ENCODE data around the gene APC2. TPM values are rescaled to one million over a fixed set of nuclear protein-coding genes. Genes with fewer than 3 reads are reported as not detected.

The APC2 gene
- total and polyA plus RNA-seq, 7 experiments from 2014 or later, result 0.01 to 0.24 (median 0.07) TPM

DNA sequence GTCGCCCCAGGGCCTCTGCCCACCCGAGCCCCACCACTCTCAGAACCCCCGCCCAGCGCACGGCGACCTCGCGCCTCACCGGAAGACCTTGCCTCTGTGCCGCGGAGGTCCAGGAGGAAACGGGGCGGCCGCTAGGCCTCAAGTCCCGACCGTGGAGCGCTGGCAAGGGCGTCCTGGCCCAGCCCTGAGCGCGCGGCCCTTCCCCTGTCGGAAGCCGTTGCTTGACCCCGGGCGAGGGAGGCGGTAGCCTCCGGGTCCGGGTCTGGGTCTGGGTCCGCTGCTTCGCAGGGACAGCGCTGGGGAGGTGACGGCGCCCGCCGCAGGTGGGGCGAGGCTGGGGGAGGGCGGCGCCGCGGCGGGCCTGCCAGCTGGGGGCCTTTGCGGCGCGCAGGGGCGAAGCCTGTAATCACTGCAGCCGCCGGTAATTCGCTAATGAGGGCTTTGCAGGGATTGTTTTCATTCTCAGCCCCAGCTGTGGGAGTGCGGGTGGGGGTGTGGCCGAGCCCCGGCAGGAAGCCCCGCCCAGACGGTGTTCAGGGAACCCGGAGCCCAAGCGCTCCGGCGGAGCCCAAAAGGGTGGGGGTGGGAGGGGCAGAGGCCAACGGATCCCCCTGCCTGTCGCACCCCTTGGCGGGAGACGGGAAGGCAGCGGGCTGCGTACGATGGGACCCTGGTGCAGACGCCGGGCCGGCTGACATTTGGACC, 20.5 kb downstream of the APC2 start:
- Mint-ChIP-seq H3K27ac (peak overlapping the region in 2 of 9 donors; percentile 43 to 68), H3K4me3 (peak overlapping the region; percentile 42 to 87 (median 74)), H3K4me1 (peaks cover 0 to 14% (median 12%) of the 10 kb centered on the region in 7 donors), H3K27me3 (peaks cover 0 to 16% (median 0%) of the 10 kb centered on the region in 5 donors), H3K36me3 (no peaks in the 10 kb centered on the region), H3K9me3 (no peaks in the 10 kb centered on the region)
- ChIA-PET POLR2A (interaction anchor here (1.7 kb wide), 1 partner anchor 9 kb away, joined by 5 read pairs; the partner anchor contains the start of gene C19orf25), CTCF (no interaction called here)
- ATAC-seq (peak; percentile 77), DNase-seq (peak in 8 of 9 donors; percentile 43 to 73 (median 64))
- peak overlapping the region; percentile 59 for H3K4me3 ChIP-seq (ENCODE audit: low read length)
- H3K36me3 ChIP-seq (ENCODE audit: control insufficient read depth in 2 of 3, insufficient read depth in 3 of 3, low read length in 3 of 3), result peaks cover 0 to 14% (median 0%) of the 10 kb centered on the region in 3 experiments
- no peaks in the 10 kb centered on the region for H3K9me3 ChIP-seq (ENCODE audit: control insufficient read depth in 2 of 3, low read length in 3 of 3)
- H3K27ac ChIP-seq (ENCODE audit: low read depth, low read length), result no peak overlapping the region
- peaks cover 0 to 6% of the 10 kb centered on the region in 2 donors for H3K27me3 ChIP-seq (ENCODE audit: control insufficient read depth in 2 of 2, insufficient read depth in 2 of 2, low read length in 2 of 2)
- intact Hi-C loops (cut with micrococcal nuclease), result loop anchor here in 1 of 2 donors (1.0 to 2.0 kb wide), 3 partner anchors 9 to 42 kb away; partner anchors contain the start of genes ADAMTSL5 and C19orf25
- H3K4me1 ChIP-seq (ENCODE audit: control insufficient read depth in 2 of 2, insufficient read depth in 2 of 2, low read length in 2 of 2), result peaks cover 19 to 30% of the 10 kb centered on the region in 2 donors

DNA sequence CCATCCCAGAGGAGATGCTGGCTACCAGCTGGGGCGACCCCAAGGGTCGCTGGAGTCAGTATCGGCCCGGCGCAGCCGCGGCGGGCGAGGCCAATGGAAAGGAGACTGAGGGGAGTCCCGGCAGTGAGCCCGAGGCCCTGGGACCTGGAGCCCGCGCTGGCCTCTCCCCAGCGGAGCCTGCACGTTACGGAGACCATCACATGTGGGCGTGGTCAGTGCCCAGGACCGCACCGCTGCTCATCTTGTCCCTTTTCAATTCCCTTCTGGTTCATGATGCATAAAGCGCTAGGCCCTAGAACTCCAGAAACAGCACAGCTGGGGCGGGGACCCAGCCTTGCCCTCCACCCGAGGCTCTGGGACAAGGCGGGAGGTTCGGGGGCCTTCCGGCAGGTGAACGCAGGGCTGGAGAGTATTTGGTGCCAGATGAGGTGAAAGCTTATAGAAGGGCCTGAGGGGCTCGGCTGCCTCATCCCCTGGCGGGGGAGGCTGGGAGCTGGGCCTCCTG, 21.1 kb downstream of the APC2 start:
- Histone ChIP-seq H3K27ac (ENCODE audit: low read depth, low read length) (no peak overlapping the region), H3K4me1 (ENCODE audit: control insufficient read depth in 2 of 2, insufficient read depth in 2 of 2, low read length in 2 of 2) (peaks cover 19 to 30% of the 10 kb centered on the region in 2 donors), H3K4me3 (ENCODE audit: low read length) (peak overlapping the region; percentile 59), H3K9me3 (ENCODE audit: control insufficient read depth in 2 of 3, low read length in 3 of 3) (no peaks in the 10 kb centered on the region), H3K27me3 (ENCODE audit: control insufficient read depth in 2 of 2, insufficient read depth in 2 of 2, low read length in 2 of 2) (peaks cover 0 to 6% of the 10 kb centered on the region in 2 donors), H3K36me3 (ENCODE audit: control insufficient read depth in 2 of 3, insufficient read depth in 3 of 3, low read length in 3 of 3) (peaks cover 0 to 20% (median 0%) of the 10 kb centered on the region in 3 experiments)
- DNase-seq, result no peak
- peak; percentile 43 for ATAC-seq
- POLR2A ChIA-PET, result interaction anchor here (0.9 to 1.7 kb wide), 2 partner anchors 8 to 10 kb away, joined by 4 to 5 read pairs; partner anchors contain the start of gene C19orf25
- Mint-ChIP-seq H3K4me1 (peaks cover 0 to 14% (median 12%) of the 10 kb centered on the region in 7 donors), H3K36me3 (no peaks in the 10 kb centered on the region), H3K27me3 (peaks cover 0 to 16% (median 0%) of the 10 kb centered on the region in 5 donors), H3K4me3 (peak overlapping the region; percentile 65 to 87 (median 72)), H3K27ac (no peak overlapping the region), H3K9me3 (no peaks in the 10 kb centered on the region)
- CTCF ChIA-PET, result interaction anchor here (1.1 kb wide), 1 partner anchor 28 kb away, joined by 3 read pairs; no protein-coding TSS in a partner anchor
- intact Hi-C loops (cut with micrococcal nuclease), result loop anchor here in 1 of 2 donors (2.0 kb wide), 1 partner anchor 42 kb away; the partner anchor contains the start of gene ADAMTSL5

DNA sequence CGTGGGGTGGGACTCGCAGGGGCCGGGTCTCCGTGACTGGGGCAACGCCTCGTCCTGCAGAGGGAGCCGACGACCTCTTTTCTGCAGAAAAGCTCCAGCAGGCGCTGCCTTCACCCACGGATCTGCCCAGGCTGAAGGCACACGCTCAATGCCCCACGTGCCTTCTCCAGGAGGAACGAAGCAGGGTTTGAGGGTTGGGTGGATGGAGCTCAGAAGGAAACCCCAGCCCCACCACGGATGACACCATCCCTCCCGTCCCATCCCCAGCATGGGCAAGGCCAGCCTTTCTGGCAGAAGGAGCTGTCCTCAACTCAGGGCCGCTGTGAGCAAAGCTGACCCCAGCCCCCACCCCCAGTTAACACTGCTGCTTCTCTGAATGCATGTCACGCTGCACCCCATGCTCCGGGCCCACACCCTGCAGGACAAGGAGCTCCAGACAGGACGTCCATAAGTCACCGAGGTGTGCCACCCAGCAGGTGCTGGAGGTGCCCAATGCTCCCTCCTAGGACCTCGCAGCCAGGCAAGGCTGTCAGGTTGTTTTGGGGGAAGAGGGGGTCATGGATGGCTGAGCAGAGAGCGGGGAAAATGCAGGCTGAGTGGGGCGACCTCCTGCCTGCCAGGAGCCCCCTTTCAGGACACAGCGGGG, 21.7 kb downstream of the APC2 start:
- peak in 1 of 9 donors; percentile 34 for DNase-seq
- Histone ChIP-seq H3K36me3 (ENCODE audit: control insufficient read depth in 2 of 3, insufficient read depth in 3 of 3, low read length in 3 of 3) (peaks cover 0 to 26% (median 0%) of the 10 kb centered on the region in 3 experiments), H3K4me1 (ENCODE audit: control insufficient read depth in 2 of 2, insufficient read depth in 2 of 2, low read length in 2 of 2) (peaks cover 19 to 30% of the 10 kb centered on the region in 2 donors), H3K9me3 (ENCODE audit: control insufficient read depth in 2 of 3, low read length in 3 of 3) (no peaks in the 10 kb centered on the region), H3K4me3 (ENCODE audit: low read length) (peak overlapping the region; percentile 59), H3K27me3 (ENCODE audit: control insufficient read depth in 2 of 2, insufficient read depth in 2 of 2, low read length in 2 of 2) (peaks cover 0 to 6% of the 10 kb centered on the region in 2 donors), H3K27ac (ENCODE audit: low read depth, low read length) (no peak overlapping the region)
- Mint-ChIP-seq H3K4me3 (peak overlapping the region; percentile 14 to 87 (median 72)), H3K9me3 (no peaks in the 10 kb centered on the region), H3K27ac (no peak overlapping the region), H3K4me1 (peaks cover 0 to 16% (median 13%) of the 10 kb centered on the region in 7 donors), H3K36me3 (no peaks in the 10 kb centered on the region), H3K27me3 (peaks cover 0 to 16% (median 0%) of the 10 kb centered on the region in 5 donors)
- CTCF ChIA-PET, result interaction anchor here (1.1 kb wide), 1 partner anchor 28 kb away, joined by 3 read pairs; no protein-coding TSS in a partner anchor
- POLR2A ChIA-PET, result interaction anchor here (0.9 to 1.7 kb wide), 4 partner anchors 8 to 197 kb away, joined by 3 to 5 read pairs (median 4); partner anchors contain the start of genes C19orf25 and FAM174C
- intact Hi-C loops (cut with micrococcal nuclease), result loop anchor here in 1 of 2 donors (2.0 kb wide), 1 partner anchor 41 kb away; the partner anchor contains the start of gene ADAMTSL5
- ATAC-seq, result peak; percentile 19

DNA sequence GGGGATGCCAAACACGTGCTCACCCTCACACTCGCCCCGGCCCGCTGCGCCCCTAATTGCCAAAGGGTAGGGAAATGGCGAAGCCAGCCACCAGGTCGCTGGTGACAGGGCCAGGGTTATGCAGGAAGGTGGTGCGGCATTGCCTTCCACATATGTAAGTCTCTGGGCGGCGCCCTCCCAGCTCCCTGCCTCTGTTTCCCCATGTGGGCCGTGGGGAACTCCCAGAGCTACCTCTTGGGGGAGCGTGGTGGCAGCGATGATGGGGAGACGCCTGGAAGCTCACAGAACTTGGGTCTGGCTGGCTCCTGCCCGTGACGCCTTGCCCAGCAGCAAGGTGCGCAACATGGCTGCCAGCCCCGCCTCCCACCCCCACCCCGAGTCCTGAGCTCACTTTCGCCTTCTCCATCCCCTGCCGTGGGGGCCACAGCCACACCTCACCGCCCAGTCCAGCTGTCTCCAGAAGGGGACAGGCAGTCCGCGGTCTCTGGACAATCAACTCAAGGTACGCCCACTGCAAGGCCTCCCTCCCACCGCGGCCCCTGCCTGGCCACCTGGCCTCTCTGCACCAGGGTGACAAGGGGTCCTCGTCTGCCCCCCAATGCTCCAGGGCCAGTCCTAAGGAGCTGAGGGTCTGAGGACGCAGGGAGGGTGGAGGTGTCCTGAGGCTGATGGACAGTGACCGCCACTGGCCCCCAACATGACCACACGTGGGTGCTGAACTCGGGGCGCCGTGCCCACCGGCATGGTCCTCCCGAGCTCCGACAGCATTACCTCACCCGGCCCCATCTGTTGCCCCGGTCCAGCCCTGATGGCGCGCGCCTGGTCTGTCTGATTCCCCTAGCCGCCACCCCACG, 22.5 kb downstream of the APC2 start:
- no peaks in the 10 kb centered on the region for H3K9me3 Mint-ChIP-seq
- Histone ChIP-seq H3K4me1 (ENCODE audit: control insufficient read depth in 2 of 2, insufficient read depth in 2 of 2, low read length in 2 of 2) (peaks cover 22% of the 10 kb centered on the region in 2 donors), H3K27me3 (ENCODE audit: control insufficient read depth in 2 of 2, insufficient read depth in 2 of 2, low read length in 2 of 2) (peaks cover 0 to 3% of the 10 kb centered on the region in 2 donors), H3K4me3 (ENCODE audit: low read length) (no peak overlapping the region), H3K27ac (ENCODE audit: low read depth, low read length) (no peak overlapping the region), H3K36me3 (ENCODE audit: control insufficient read depth in 2 of 3, insufficient read depth in 3 of 3, low read length in 3 of 3) (peaks cover 0 to 26% (median 0%) of the 10 kb centered on the region in 3 experiments), H3K9me3 (ENCODE audit: control insufficient read depth in 2 of 3, low read length in 3 of 3) (no peaks in the 10 kb centered on the region)
- H3K4me1 Mint-ChIP-seq, result peaks cover 4 to 21% (median 17%) of the 10 kb centered on the region in 7 donors
- peak overlapping the region in 6 of 10 donors; percentile 39 to 87 (median 48) for H3K4me3 Mint-ChIP-seq
- ATAC-seq (no peak), DNase-seq (no peak)
- no peak overlapping the region for H3K27ac Mint-ChIP-seq
- intact Hi-C loops (cut with micrococcal nuclease), result no loop called here
- peaks cover 0 to 16% (median 0%) of the 10 kb centered on the region in 5 donors for H3K27me3 Mint-ChIP-seq
- POLR2A ChIA-PET, result interaction anchor here (1.0 to 1.6 kb wide), 2 partner anchors 27 to 197 kb away, joined by 3 to 5 read pairs; partner anchors contain the start of gene FAM174C
- CTCF ChIA-PET, result interaction anchor here (1.1 kb wide), 1 partner anchor 29 kb away, joined by 3 read pairs; no protein-coding TSS in a partner anchor
- H3K36me3 Mint-ChIP-seq, result peaks cover 0 to 3% (median 0%) of the 10 kb centered on the region in 5 donors

DNA sequence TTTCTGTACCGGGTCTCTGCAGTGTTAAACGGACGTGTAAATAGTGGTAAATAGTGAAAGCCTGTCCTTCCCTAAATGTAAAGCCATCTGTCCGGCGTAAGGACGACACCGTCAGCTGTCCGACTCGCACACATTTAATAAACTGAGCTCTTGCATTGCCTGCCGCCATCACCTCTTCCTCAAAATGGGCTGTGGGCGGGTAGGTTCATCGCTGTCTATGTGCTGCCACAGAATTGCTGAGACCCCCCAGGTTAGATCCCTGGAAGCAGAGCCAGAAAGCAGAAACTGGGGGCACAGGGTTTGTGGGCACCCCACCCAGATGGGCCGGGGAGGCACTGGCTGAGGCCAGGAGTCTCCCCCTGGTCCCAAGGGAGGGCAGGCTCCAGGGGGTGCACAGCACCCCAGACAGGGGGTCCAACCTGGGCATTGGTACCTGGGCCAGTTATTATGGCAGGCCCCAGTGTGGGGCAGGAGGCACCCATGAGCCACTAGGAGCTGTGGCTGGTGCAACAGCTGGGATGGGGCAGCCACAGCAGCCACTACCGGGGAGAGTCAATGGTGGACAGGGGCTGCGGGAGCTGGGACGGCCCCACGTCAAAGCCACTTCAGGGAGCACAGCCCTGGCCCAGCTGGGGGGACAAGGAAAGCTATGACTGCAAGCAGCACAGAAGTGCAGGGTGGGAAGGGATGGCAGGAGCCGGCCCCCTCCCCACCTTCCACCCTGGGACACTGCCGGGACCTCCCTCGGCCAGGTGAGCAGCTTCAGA, 23.3 kb downstream of the APC2 start:
- ATAC-seq (no peak), DNase-seq (no peak)
- Histone ChIP-seq H3K36me3 (ENCODE audit: control insufficient read depth in 2 of 3, insufficient read depth in 3 of 3, low read length in 3 of 3) (peaks cover 0 to 26% (median 0%) of the 10 kb centered on the region in 3 experiments), H3K27me3 (ENCODE audit: control insufficient read depth in 2 of 2, insufficient read depth in 2 of 2, low read length in 2 of 2) (peaks cover 0 to 2% of the 10 kb centered on the region in 2 donors), H3K4me3 (ENCODE audit: low read length) (no peak overlapping the region), H3K9me3 (ENCODE audit: control insufficient read depth in 2 of 3, low read length in 3 of 3) (no peaks in the 10 kb centered on the region), H3K27ac (ENCODE audit: low read depth, low read length) (no peak overlapping the region), H3K4me1 (ENCODE audit: control insufficient read depth in 2 of 2, insufficient read depth in 2 of 2, low read length in 2 of 2) (peaks cover 19 to 26% of the 10 kb centered on the region in 2 donors)
- Mint-ChIP-seq H3K9me3 (no peaks in the 10 kb centered on the region), H3K4me1 (peaks cover 4 to 29% (median 18%) of the 10 kb centered on the region in 7 donors), H3K36me3 (peaks cover 0 to 3% (median 0%) of the 10 kb centered on the region in 5 donors), H3K27ac (no peak overlapping the region), H3K4me3 (peak overlapping the region in 7 of 10 donors; percentile 18 to 87 (median 41)), H3K27me3 (peaks cover 0 to 16% (median 0%) of the 10 kb centered on the region in 5 donors)
- intact Hi-C loops (cut with micrococcal nuclease), result no loop called here
- POLR2A ChIA-PET, result interaction anchor here (0.9 to 1.6 kb wide), 3 partner anchors 28 to 204 kb away, joined by 3 to 5 read pairs (median 3); partner anchors contain the start of genes CIRBP and FAM174C
- CTCF ChIA-PET, result no interaction called here

Measured in naive thymus-derived CD4-positive, alpha-beta T cell (primary cell).